ENCODE results near the gene ISCU. TPM values are rescaled to one million over a fixed set of nuclear protein-coding genes. Genes with fewer than 3 reads are reported as not detected.

The ISCU gene
- polyA plus RNA-seq, 1 of the 3 experiments (the other 2 are of a cell fraction), result 165 TPM

- no peak overlapping the region for H3K4me2 ChIP-seq
- H3K4me1 ChIP-seq (ENCODE audit: control insufficient read depth in 1 of 2, insufficient read depth in 2 of 2, low read depth in 1 of 2, low read length in 1 of 2), result peaks cover 0 to 30% of the 10 kb centered on the region in 2 experiments; a peak in 1 of 4 replicates
- no peaks in the 10 kb centered on the region for H3F3A ChIP-seq (replicated peaks; ENCODE audit: insufficient read depth)
- no peak overlapping the region for H3K4me3 ChIP-seq (ENCODE audit: low read depth in 2 of 2, low read length in 1 of 2)
- H4K20me1 ChIP-seq (ENCODE audit: insufficient read depth), result no peaks in the 10 kb centered on the region
- no peak overlapping the region for H2AFZ ChIP-seq (ENCODE audit: low read depth)
- no peaks in the 10 kb centered on the region for H3K9me3 ChIP-seq
- H3K79me2 ChIP-seq (ENCODE audit: insufficient read depth), result no peaks in the 10 kb centered on the region
- no peak overlapping the region for H3K27ac ChIP-seq (ENCODE audit: low read depth in 2 of 2, low read length in 1 of 2)
- ChIA-PET POLR2A (no interaction called here), CTCF (interaction anchor here (1.0 to 3.5 kb wide), 3 partner anchors 26 to 27 kb away, joined by 4 to 21 read pairs (median 9); no protein-coding TSS in a partner anchor)
- no peaks in the 10 kb centered on the region for H3K9me2 ChIP-seq
- peaks cover 0 to 2% of the 10 kb centered on the region in 2 experiments for H3K36me3 ChIP-seq (replicated peaks in 1 of 2; ENCODE audit: control insufficient read depth in 1 of 2, insufficient read depth in 2 of 2, low read length in 1 of 2)
- H3K9ac ChIP-seq, result no peak overlapping the region
- no peaks in the 10 kb centered on the region for H3K27me3 ChIP-seq (ENCODE audit: insufficient read depth)
- DNase-seq, result no peak
- 92% methylated on average over 11 of the region's 22 CpGs for WGBS (ENCODE audit: low lambda C conversion rate)
- TF ChIP-seq, protein P1, sequence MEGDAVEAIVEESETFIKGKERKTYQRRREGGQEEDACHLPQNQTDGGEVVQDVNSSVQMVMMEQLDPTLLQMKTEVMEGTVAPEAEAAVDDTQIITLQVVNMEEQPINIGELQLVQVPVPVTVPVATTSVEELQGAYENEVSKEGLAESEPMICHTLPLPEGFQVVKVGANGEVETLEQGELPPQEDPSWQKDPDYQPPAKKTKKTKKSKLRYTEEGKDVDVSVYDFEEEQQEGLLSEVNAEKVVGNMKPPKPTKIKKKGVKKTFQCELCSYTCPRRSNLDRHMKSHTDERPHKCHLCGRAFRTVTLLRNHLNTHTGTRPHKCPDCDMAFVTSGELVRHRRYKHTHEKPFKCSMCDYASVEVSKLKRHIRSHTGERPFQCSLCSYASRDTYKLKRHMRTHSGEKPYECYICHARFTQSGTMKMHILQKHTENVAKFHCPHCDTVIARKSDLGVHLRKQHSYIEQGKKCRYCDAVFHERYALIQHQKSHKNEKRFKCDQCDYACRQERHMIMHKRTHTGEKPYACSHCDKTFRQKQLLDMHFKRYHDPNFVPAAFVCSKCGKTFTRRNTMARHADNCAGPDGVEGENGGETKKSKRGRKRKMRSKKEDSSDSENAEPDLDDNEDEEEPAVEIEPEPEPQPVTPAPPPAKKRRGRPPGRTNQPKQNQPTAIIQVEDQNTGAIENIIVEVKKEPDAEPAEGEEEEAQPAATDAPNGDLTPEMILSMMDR (IDR thresholded peaks at IDR 0.05), result no peak
- TF ChIP-seq, protein P2, sequence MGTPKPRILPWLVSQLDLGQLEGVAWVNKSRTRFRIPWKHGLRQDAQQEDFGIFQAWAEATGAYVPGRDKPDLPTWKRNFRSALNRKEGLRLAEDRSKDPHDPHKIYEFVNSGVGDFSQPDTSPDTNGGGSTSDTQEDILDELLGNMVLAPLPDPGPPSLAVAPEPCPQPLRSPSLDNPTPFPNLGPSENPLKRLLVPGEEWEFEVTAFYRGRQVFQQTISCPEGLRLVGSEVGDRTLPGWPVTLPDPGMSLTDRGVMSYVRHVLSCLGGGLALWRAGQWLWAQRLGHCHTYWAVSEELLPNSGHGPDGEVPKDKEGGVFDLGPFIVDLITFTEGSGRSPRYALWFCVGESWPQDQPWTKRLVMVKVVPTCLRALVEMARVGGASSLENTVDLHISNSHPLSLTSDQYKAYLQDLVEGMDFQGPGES (IDR thresholded peaks at IDR 0.05; ENCODE audit: low read depth, low read length), result no peak
- no peak for TF ChIP-seq POLR2AphosphoS5 (IDR thresholded peaks at IDR 0.05; ENCODE audit: low read depth, low read length)
- TF ChIP-seq RXRA (IDR thresholded peaks at IDR 0.05; ENCODE audit: borderline replicate concordance, low read depth), result no peak
Observed at GRCh38 chr12:108591267-108591980, 29.0 kb downstream of the ISCU start.

- H3K9me3 ChIP-seq, result no peaks in the 10 kb centered on the region
- H3K27me3 ChIP-seq (ENCODE audit: insufficient read depth), result no peaks in the 10 kb centered on the region
- WGBS (ENCODE audit: low lambda C conversion rate), result 95% methylated on average over 15 of the region's 25 CpGs
- ChIA-PET POLR2A (no interaction called here), CTCF (interaction anchor here (1.0 to 4.6 kb wide), 2 partner anchors 25 kb away, joined by 4 to 23 read pairs; no protein-coding TSS in a partner anchor)
- no peak overlapping the region for H3K4me3 ChIP-seq (ENCODE audit: low read depth in 2 of 2, low read length in 1 of 2)
- no peaks in the 10 kb centered on the region for H3K79me2 ChIP-seq (ENCODE audit: insufficient read depth)
- H3K9me2 ChIP-seq, result no peaks in the 10 kb centered on the region
- H3K36me3 ChIP-seq (replicated peaks in 1 of 2; ENCODE audit: control insufficient read depth in 1 of 2, insufficient read depth in 2 of 2, low read length in 1 of 2), result peaks cover 0 to 2% of the 10 kb centered on the region in 2 experiments
- TF ChIP-seq YY1 (IDR thresholded peaks at IDR 0.05; ENCODE audit: low read depth) (no peak), GATA2 (CRISPR knock-in tag; IDR thresholded peaks at IDR 0.05) (no peak), RAD21 (IDR thresholded peaks at IDR 0.05; ENCODE audit: low read length) (no peak), SIN3A (IDR thresholded peaks at IDR 0.05; ENCODE audit: borderline replicate concordance, low read depth, low read length) (no peak), RXRA (IDR thresholded peaks at IDR 0.05; ENCODE audit: borderline replicate concordance, low read depth) (no peak), USF2 (IDR thresholded peaks at IDR 0.05; ENCODE audit: borderline replicate concordance, low read depth, low read length) (no peak), RCOR1 (IDR thresholded peaks at IDR 0.05; ENCODE audit: low read length) (no peak), NRF1 (IDR thresholded peaks at IDR 0.05; ENCODE audit: low read depth, low read length) (no peak), SMC3 (IDR thresholded peaks at IDR 0.05; ENCODE audit: low read depth, low read length) (no peak)
- TF ChIP-seq, protein P2 (IDR thresholded peaks at IDR 0.05; ENCODE audit: low read depth, low read length), result no peak
- no peak overlapping the region for H3K27ac ChIP-seq (ENCODE audit: low read depth in 2 of 2, low read length in 1 of 2)
- H3K4me2 ChIP-seq, result no peak overlapping the region
- H2AFZ ChIP-seq (ENCODE audit: low read depth), result no peak overlapping the region
- DNase-seq, result no peak
- H4K20me1 ChIP-seq (ENCODE audit: insufficient read depth), result no peaks in the 10 kb centered on the region
- H3K4me1 ChIP-seq (ENCODE audit: control insufficient read depth in 1 of 2, insufficient read depth in 2 of 2, low read depth in 1 of 2, low read length in 1 of 2), result peaks cover 0 to 36% of the 10 kb centered on the region in 2 experiments; a peak in 1 of 4 replicates
- H3K9ac ChIP-seq, result no peak overlapping the region
- H3F3A ChIP-seq (replicated peaks; ENCODE audit: insufficient read depth), result no peaks in the 10 kb centered on the region
Observed at GRCh38 chr12:108592033-108592909, 29.9 kb downstream of the ISCU start.

Measured in SK-N-SH (cell line).